Measurements from ENCODE around the gene BTF3.
"Not testable (repeated sequence)": the region's sequence is repeated elsewhere in the genome, so short reads cannot be mapped to it uniquely, and the experiment has no call there.

Gene BTF3

DNA sequence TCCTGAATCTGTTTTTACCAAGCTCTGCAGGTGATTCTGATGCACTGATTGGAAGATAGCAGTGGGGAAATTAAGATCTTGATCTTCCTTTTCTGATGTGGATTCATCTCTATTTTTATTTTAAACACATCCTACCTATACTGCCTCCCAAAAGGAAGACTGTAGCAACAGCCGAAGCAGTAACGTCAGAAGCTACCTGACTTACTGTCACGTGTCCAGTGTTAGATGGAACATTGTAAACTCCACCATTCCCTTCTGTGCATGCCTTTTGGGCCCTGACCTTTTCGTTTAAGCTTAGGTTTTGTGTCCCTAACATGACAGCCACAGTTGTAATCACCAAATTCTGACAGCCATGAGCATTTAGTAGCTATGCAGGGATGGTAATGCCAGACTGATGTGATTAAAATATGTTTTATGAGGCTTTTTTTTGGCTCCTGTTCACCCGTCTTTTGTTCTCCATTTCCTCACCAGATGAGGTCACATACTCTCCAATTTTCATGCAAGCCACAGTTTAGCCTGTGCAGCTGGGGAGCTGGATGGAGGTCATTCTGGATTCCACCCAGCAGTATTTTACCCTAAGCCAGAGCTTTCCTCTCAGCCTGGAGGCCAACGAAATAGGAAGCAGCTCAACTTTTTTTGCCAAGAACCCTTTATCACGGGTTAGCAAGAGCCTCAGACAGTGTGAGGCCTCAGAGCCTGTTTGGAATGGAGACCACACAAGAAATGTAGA, 34.1 kb upstream of the BTF3 start:
- no peaks in the 10 kb centered on the region for H3K9me3 ChIP-seq (ENCODE audit: insufficient read depth, low read length)
- H4K20me1 ChIP-seq (ENCODE audit: low read depth, low read length): no peaks in the 10 kb centered on the region
- no peaks in the 10 kb centered on the region for H3K27me3 ChIP-seq (ENCODE audit: low read length)
- no peaks in the 10 kb centered on the region for H3K36me3 ChIP-seq (ENCODE audit: low read length)
- no peak overlapping the region for H3K27ac ChIP-seq (ENCODE audit: low read depth, low read length)
- no peaks in the 10 kb centered on the region for H3F3A ChIP-seq (ENCODE audit: insufficient read depth)
- no peak overlapping the region for H3K4me3 ChIP-seq (ENCODE audit: insufficient read depth, low read length, poor library complexity, severe bottlenecking)
- no peak overlapping the region for H2AFZ ChIP-seq (ENCODE audit: low read depth, low read length, severe bottlenecking)
- H3K4me2 ChIP-seq (ENCODE audit: low read depth, low read length, poor library complexity, severe bottlenecking): no peak overlapping the region
- no peaks in the 10 kb centered on the region for H3K9me2 ChIP-seq (replicated peaks; ENCODE audit: insufficient read depth, low read length)
- TF ChIP-seq, protein P1, sequence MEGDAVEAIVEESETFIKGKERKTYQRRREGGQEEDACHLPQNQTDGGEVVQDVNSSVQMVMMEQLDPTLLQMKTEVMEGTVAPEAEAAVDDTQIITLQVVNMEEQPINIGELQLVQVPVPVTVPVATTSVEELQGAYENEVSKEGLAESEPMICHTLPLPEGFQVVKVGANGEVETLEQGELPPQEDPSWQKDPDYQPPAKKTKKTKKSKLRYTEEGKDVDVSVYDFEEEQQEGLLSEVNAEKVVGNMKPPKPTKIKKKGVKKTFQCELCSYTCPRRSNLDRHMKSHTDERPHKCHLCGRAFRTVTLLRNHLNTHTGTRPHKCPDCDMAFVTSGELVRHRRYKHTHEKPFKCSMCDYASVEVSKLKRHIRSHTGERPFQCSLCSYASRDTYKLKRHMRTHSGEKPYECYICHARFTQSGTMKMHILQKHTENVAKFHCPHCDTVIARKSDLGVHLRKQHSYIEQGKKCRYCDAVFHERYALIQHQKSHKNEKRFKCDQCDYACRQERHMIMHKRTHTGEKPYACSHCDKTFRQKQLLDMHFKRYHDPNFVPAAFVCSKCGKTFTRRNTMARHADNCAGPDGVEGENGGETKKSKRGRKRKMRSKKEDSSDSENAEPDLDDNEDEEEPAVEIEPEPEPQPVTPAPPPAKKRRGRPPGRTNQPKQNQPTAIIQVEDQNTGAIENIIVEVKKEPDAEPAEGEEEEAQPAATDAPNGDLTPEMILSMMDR (IDR thresholded peaks at IDR 0.05; ENCODE audit: insufficient read depth, low read length, poor library complexity, severe bottlenecking): no peak
- TF ChIP-seq EZH2phosphoT487 (conservative IDR thresholded peaks at IDR 0.05; ENCODE audit: low read length): no peak
- H3K9ac ChIP-seq (ENCODE audit: low read length): no peak overlapping the region
- H3K79me2 ChIP-seq (ENCODE audit: insufficient read depth, low read length): no peaks in the 10 kb centered on the region

DNA sequence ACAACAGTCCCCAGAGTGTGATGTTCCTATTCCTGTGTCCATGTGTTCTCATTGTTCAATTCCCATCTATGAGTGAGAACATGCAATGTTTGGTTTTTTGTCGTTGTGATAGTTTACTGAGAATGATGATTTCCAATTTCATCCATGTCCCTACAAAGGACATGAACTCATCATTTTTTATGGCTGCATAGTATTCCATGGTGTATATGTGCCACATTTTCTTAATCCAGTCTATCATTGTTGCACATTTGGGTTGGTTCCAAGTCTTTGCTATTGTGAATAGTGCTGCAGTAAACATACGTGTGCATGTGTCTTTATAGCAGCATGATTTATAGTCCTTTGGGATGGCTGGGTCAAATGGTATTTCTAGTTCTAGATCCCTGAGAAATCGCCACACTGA, 29.6 kb upstream of the BTF3 start:
- H3K4me2 ChIP-seq (ENCODE audit: low read depth, low read length, poor library complexity, severe bottlenecking); H3K27me3 ChIP-seq (ENCODE audit: low read length); H3K9ac ChIP-seq (ENCODE audit: low read length); H3K79me2 ChIP-seq (ENCODE audit: insufficient read depth, low read length); H3F3A ChIP-seq (ENCODE audit: insufficient read depth); H2AFZ ChIP-seq (ENCODE audit: low read depth, low read length, severe bottlenecking); H3K4me3 ChIP-seq (ENCODE audit: insufficient read depth, low read length, poor library complexity, severe bottlenecking); H3K9me2 ChIP-seq (replicated peaks; ENCODE audit: insufficient read depth, low read length); H3K36me3 ChIP-seq (ENCODE audit: low read length); H3K27ac ChIP-seq (ENCODE audit: low read depth, low read length); H4K20me1 ChIP-seq (ENCODE audit: low read depth, low read length); H3K9me3 ChIP-seq (ENCODE audit: insufficient read depth, low read length): not testable (repeated sequence)

DNA sequence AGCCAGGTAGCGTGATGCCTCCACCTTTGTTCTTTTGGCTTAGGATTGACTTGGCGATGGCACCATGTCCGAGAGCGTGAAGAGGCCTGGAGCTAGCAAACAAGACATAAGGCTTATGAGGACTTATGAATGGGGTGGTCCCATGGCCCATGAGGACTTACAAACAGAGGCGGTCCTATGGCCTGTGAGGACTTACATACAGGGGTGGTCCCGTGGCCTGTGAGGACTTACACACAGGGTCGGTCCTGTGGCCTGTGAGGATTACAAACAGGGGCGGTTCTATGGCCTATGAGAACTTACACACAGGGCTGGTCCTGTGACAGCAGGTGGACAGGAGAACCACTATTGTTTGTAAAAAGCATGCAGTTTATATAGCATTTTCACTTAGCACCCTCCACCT, 28.4 kb upstream of the BTF3 start:
- H3F3A ChIP-seq (ENCODE audit: insufficient read depth): no peaks in the 10 kb centered on the region
- TF ChIP-seq, protein P1 (IDR thresholded peaks at IDR 0.05; ENCODE audit: insufficient read depth, low read length, poor library complexity, severe bottlenecking): no peak
- no peak for TF ChIP-seq EZH2phosphoT487 (conservative IDR thresholded peaks at IDR 0.05; ENCODE audit: low read length)
- no peak overlapping the region for H3K27ac ChIP-seq (ENCODE audit: low read depth, low read length)
- no peak overlapping the region for H3K9ac ChIP-seq (ENCODE audit: low read length)
- H3K4me3 ChIP-seq (ENCODE audit: insufficient read depth, low read length, poor library complexity, severe bottlenecking): no peak overlapping the region
- H3K9me3 ChIP-seq (ENCODE audit: insufficient read depth, low read length): no peaks in the 10 kb centered on the region
- no peaks in the 10 kb centered on the region for H3K9me2 ChIP-seq (replicated peaks; ENCODE audit: insufficient read depth, low read length)
- H3K36me3 ChIP-seq (ENCODE audit: low read length): no peaks in the 10 kb centered on the region
- H3K79me2 ChIP-seq (ENCODE audit: insufficient read depth, low read length): no peaks in the 10 kb centered on the region
- H2AFZ ChIP-seq (ENCODE audit: low read depth, low read length, severe bottlenecking): no peak overlapping the region
- H3K4me2 ChIP-seq (ENCODE audit: low read depth, low read length, poor library complexity, severe bottlenecking): no peak overlapping the region
- no peaks in the 10 kb centered on the region for H3K27me3 ChIP-seq (ENCODE audit: low read length)
- H4K20me1 ChIP-seq (ENCODE audit: low read depth, low read length): no peaks in the 10 kb centered on the region

DNA sequence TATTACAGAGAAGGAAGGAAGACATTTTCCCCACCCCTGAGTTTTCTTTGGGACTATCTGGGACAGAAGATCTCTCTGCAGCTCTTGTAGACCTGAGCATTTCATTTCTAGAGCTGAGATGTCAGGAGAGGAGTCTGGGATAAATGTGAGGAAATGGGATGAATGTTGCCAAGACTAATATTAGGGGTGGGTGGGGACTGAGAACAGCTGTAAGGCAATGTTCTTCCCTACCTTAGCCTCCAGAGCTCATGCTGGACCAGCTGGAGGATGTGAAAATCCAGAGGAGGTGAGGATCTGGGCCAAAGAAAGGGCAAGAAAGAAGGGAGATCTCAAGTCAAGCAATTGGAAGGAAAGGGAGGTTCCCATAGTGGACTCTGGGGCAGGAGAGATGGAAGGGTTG, 26.6 kb upstream of the BTF3 start:
- H3K9me3 ChIP-seq (ENCODE audit: insufficient read depth, low read length): no peaks in the 10 kb centered on the region
- no peak overlapping the region for H3K4me3 ChIP-seq (ENCODE audit: insufficient read depth, low read length, poor library complexity, severe bottlenecking)
- H3K36me3 ChIP-seq (ENCODE audit: low read length): no peaks in the 10 kb centered on the region
- H3K9ac ChIP-seq (ENCODE audit: low read length): no peak overlapping the region
- H3F3A ChIP-seq (ENCODE audit: insufficient read depth): no peaks in the 10 kb centered on the region
- no peaks in the 10 kb centered on the region for H3K79me2 ChIP-seq (ENCODE audit: insufficient read depth, low read length)
- H3K9me2 ChIP-seq (replicated peaks; ENCODE audit: insufficient read depth, low read length): no peaks in the 10 kb centered on the region
- H3K4me2 ChIP-seq (ENCODE audit: low read depth, low read length, poor library complexity, severe bottlenecking): no peak overlapping the region
- no peak overlapping the region for H2AFZ ChIP-seq (ENCODE audit: low read depth, low read length, severe bottlenecking)
- H3K27me3 ChIP-seq (ENCODE audit: low read length): no peaks in the 10 kb centered on the region
- H3K27ac ChIP-seq (ENCODE audit: low read depth, low read length): no peak overlapping the region
- no peak for TF ChIP-seq EZH2phosphoT487 (conservative IDR thresholded peaks at IDR 0.05; ENCODE audit: low read length)
- TF ChIP-seq, protein P1 (IDR thresholded peaks at IDR 0.05; ENCODE audit: insufficient read depth, low read length, poor library complexity, severe bottlenecking): no peak
- no peaks in the 10 kb centered on the region for H4K20me1 ChIP-seq (ENCODE audit: low read depth, low read length)

Data from SU-DHL-6 (cell line).